Placental pericyte (primary cell): ENCODE results near the gene STKLD1. TPM values are rescaled to one million over a fixed set of nuclear protein-coding genes. Genes with fewer than 3 reads are reported as not detected.

Experiments
- small RNA-seq: library from RNA; depleted of rRNA; stranded (forward); fragments of <200 nt; gene quantifications from one replicate; pipeline ENCODE3, GENCODE V24; 2012; ENCODE audit warnings: low replicate concordance
- total RNA-seq: library from RNA; depleted of rRNA; stranded (reverse); fragments of >200 nt; gene quantifications from 2 replicates; pipeline ENCODE4 v1.2.3, GENCODE V29; 2012

The STKLD1 gene
- total RNA-seq = under 0.01 and 0.14 TPM in 2 replicates

GRCh38 chr9:133375724-133376654 is at the start of gene STKLD1, which contains the start of gene SURF4:
STKLD1 (plus strand) TSS chr9:133376366; CDS start chr9:133376474, 108 bp downstream.
SURF4 (minus strand) TSS chr9:133376060; CDS start chr9:133375969, 91 bp downstream.

GRCh38 chr9:133335924-133336811 is 40.0 kb upstream of the STKLD1 start, which contains the start of gene SURF6:
SURF6 (minus strand) TSS chr9:133336188; CDS start chr9:133336132, 56 bp downstream.

DNA sequence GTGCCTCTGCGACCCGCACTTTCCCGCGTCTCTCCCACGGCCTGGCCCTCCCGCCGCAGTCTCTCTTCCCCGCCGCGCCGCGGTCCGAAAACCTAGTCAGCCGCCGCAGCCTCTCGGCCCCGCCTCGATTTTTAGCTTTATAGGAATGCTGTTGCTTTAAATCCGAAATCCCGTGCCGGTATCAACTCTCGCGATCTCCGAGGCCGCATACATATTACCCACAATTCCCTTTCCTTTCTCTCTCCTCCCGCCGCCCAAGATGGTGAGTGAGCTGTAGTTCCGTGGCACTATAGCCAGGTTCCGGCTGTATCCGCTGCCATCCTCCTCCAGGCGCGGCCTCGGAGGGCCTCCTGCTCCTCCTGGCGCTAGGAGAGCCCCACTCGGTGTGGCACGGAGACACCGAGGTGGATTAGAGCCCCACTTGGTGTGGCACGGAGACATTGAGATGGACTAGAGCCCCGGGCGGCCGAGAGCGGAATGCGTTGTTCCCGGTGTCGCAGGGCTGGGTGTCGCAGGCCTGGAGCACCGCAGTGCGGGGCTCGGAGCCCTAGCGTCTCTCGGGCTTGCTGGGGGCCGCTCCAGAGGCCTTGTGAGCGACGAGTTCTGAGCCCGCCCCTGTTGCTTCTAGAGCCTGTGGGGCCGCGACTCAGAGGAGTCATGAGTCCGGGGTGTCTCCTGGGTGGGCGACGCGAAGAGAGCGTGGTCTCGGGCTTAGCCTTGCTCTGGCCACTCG is 28.0 kb upstream of the STKLD1 start, which contains the start of the genes MED22 and RPL7A:
Gene MED22, minus strand, starts transcription at position 147 of the 733 bp plus-strand sequence. CDS start 1,469 bp downstream, outside the sequence.
Gene RPL7A, plus strand, starts transcription at position 234 of the 733 bp plus-strand sequence. Its CDS starts 26 bp downstream, at position 260.

GRCh38 chr9:133356391-133357091 is 19.6 kb upstream of the STKLD1 start, which contains the start of the genes SURF1 and SURF2:
SURF1 (minus strand) TSS chr9:133356487; CDS start chr9:133356453, 34 bp downstream.
SURF2 (plus strand) TSS chr9:133356550; CDS start chr9:133356593, 43 bp downstream.

GRCh38 chr9:133417541-133418461 is 41.6 kb downstream of the STKLD1 start, which contains the start of gene REXO4:
REXO4 (minus strand) TSS chr9:133418010; CDS start chr9:133417844, 166 bp downstream.

DNA sequence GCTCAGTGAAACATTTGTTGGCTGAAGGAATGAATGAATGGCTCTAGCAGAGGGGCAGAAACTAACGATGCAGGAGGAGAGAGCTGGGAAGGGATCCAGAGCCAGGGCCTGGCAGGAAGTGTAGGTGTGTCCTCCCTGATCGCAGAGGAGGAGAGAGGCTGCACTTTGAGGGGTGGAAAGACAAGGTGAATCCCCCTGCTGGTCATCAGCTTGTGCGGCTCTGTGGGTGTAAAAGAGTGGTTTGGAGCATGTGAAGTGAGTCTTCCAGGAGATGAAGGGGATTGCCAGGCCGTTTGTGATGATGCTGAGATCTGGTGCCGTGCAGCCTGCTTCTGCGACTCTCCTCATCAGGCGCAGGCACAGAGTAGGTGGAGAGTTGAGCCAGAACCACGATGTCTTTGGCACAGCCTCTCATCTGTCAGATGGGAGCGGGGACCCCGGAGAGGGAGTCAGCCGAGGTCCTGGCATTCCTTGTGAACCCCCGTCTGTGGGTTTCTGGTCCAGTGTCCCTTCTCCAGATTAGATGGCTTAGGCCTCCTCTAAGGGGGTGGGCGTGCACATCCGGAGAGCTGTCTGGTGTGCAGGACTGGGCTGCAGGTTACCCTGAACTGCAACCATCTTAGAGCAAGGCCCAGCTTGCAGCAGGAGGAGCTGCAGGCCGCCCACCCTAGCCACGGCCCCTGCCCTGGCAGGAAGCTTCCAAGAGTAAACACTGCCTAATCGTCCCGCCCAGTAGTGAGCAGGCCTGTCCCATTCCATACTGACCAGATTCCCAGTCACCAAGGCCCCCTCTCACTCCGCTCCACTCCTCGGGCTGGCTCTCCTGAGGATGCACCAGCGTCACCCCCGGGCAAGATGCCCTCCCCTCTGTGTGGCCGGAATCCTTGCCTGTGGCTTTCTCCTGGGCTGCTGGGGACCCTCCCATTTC is 45.7 kb downstream of the STKLD1 start, which contains the start of gene ADAMTS13:
Gene ADAMTS13, plus strand, starts transcription at position 753 of the 928 bp plus-strand sequence. Its CDS starts 77 bp downstream, at position 830.

Small RNA genes lying within 50 kb of the gene (small RNA-seq; reads per million reads assigned to genes)
- gene RF00019 = not detected
- not detected for gene SNORD24
- gene SNORD36A = not detected
- not detected for gene SNORD36B
- gene SNORD36C = not detected

Other genes starting within 250 kb of the STKLD1 start
- gene GBGT1, start 212.5 kb upstream of the STKLD1 start, total RNA-seq = 1.6 and 10.3 TPM in 2 replicates
- gene OBP2B, start 167.1 kb upstream of the STKLD1 start, total RNA-seq = not detected in 2 replicates
- not detected in 2 replicates for gene ABO, start 101.2 kb upstream of the STKLD1 start, total RNA-seq
- 7.6 and 12.0 TPM in 2 replicates for gene SURF6, start 40.2 kb upstream of the STKLD1 start, total RNA-seq
- gene MED22, start 28.2 kb upstream of the STKLD1 start, total RNA-seq = 18.6 and 20.3 TPM in 2 replicates
- 1,207 and 2,492 TPM in 2 replicates for gene RPL7A, start 28.1 kb upstream of the STKLD1 start, total RNA-seq
- 18.2 and 27.1 TPM in 2 replicates for gene SURF1, start 19.9 kb upstream of the STKLD1 start, total RNA-seq
- gene SURF2, start 19.8 kb upstream of the STKLD1 start, total RNA-seq = 9.2 and 17.0 TPM in 2 replicates
- gene SURF4, start 306 bp upstream of the STKLD1 start, total RNA-seq = 449 and 574 TPM in 2 replicates
- gene REXO4, start 41.6 kb downstream of the STKLD1 start, total RNA-seq = 15.0 and 22.8 TPM in 2 replicates
- 0.57 and 0.88 TPM in 2 replicates for gene ADAMTS13, start 46.0 kb downstream of the STKLD1 start, total RNA-seq
- 6.4 and 13.8 TPM in 2 replicates for gene CACFD1, start 83.6 kb downstream of the STKLD1 start, total RNA-seq
- 48.4 and 79.4 TPM in 2 replicates for gene SLC2A6, start 102.7 kb downstream of the STKLD1 start, total RNA-seq
- gene MYMK, start 148.6 kb downstream of the STKLD1 start, total RNA-seq = not detected in 2 replicates
- 0.57 and 17.7 TPM in 2 replicates for gene ADAMTSL2, start 158.3 kb downstream of the STKLD1 start, total RNA-seq
- gene FAM163B, start 233.0 kb downstream of the STKLD1 start, total RNA-seq = 2.2 TPM in 1 of 2 replicates, not detected in the other